OCI-LY7 (cell line): ENCODE data around the gene TGM1. TPM values are rescaled to one million over a fixed set of nuclear protein-coding genes. Genes with fewer than 3 reads are reported as not detected.

Source experiments
- small RNA-seq: library from RNA; depleted of rRNA; stranded (forward); fragments of <200 nt; gene quantifications from one replicate; pipeline ENCODE3, GENCODE V24; 2014
- total RNA-seq, 2 experiments: library from RNA; depleted of rRNA in 1 of 2; stranded (reverse); fragments of >200 nt in 1 of 2; shearing (Covaris generic) in 1 of 2; gene quantifications; 2 replicates each; pipeline ENCODE4 v1.2.3, GENCODE V29; 2014 to 2022

The TGM1 gene
- total RNA-seq, 2 experiments from 2014 or later, result 5.2 to 5.4 TPM

Small RNAs within 50 kb of the gene (small RNA-seq; reads per million reads assigned to genes)
- not detected for gene CHMP4A
- not detected for gene MDP1

Other genes with a start within 250 kb of the TGM1 start
Only the 30 nearest of the 34 such genes appear.
- 33.7 and 43.6 TPM in 2 replicates for gene PCK2, start 168.9 kb downstream of the TGM1 start, total RNA-seq (2014; rRNA removed; shearing (Covaris generic))
- gene PCK2, start 168.9 kb downstream of the TGM1 start, total RNA-seq (2022), result 130 TPM in 2 replicates
- gene DCAF11, start 148.4 kb downstream of the TGM1 start, total RNA-seq (2014; rRNA removed; shearing (Covaris generic)), result 75.5 and 79.2 TPM in 2 replicates
- 63.6 and 77.3 TPM in 2 replicates for gene DCAF11, start 148.4 kb downstream of the TGM1 start, total RNA-seq (2022)
- 3.1 and 4.6 TPM in 2 replicates for gene NRL, start 148.2 kb downstream of the TGM1 start, total RNA-seq (2014; rRNA removed; shearing (Covaris generic))
- gene NRL, start 148.2 kb downstream of the TGM1 start, total RNA-seq (2022), result 7.5 and 8.1 TPM in 2 replicates
- 0.28 TPM in 2 replicates for gene FITM1, start 132.5 kb downstream of the TGM1 start, total RNA-seq (2014; rRNA removed; shearing (Covaris generic))
- gene FITM1, start 132.5 kb downstream of the TGM1 start, total RNA-seq (2022), result 0.97 and 1.4 TPM in 2 replicates
- 187 and 213 TPM in 2 replicates for gene PSME1, start 127.0 kb downstream of the TGM1 start, total RNA-seq (2014; rRNA removed; shearing (Covaris generic))
- 146 and 149 TPM in 2 replicates for gene PSME1, start 127.0 kb downstream of the TGM1 start, total RNA-seq (2022)
- 73.2 and 74.8 TPM in 2 replicates for gene EMC9, start 121.6 kb downstream of the TGM1 start, total RNA-seq (2014; rRNA removed; shearing (Covaris generic))
- 72.0 and 72.9 TPM in 2 replicates for gene EMC9, start 121.6 kb downstream of the TGM1 start, total RNA-seq (2022)
- 254 and 290 TPM in 2 replicates for gene PSME2, start 116.6 kb downstream of the TGM1 start, total RNA-seq (2014; rRNA removed; shearing (Covaris generic))
- 176 and 188 TPM in 2 replicates for gene PSME2, start 116.6 kb downstream of the TGM1 start, total RNA-seq (2022)
- gene RNF31, start 115.7 kb downstream of the TGM1 start, total RNA-seq (2014; rRNA removed; shearing (Covaris generic)), result 37.8 and 66.1 TPM in 2 replicates
- 57.8 and 58.1 TPM in 2 replicates for gene RNF31, start 115.7 kb downstream of the TGM1 start, total RNA-seq (2022)
- gene IRF9, start 101.9 kb downstream of the TGM1 start, total RNA-seq (2014; rRNA removed; shearing (Covaris generic)), result 35.1 and 40.7 TPM in 2 replicates
- 36.2 and 39.1 TPM in 2 replicates for gene IRF9, start 101.9 kb downstream of the TGM1 start, total RNA-seq (2022)
- gene REC8, start 91.1 kb downstream of the TGM1 start, total RNA-seq (2014; rRNA removed; shearing (Covaris generic)), result 4.3 and 9.8 TPM in 2 replicates
- 12.6 and 14.2 TPM in 2 replicates for gene REC8, start 91.1 kb downstream of the TGM1 start, total RNA-seq (2022)
- 48.4 and 59.2 TPM in 2 replicates for gene IPO4, start 74.4 kb downstream of the TGM1 start, total RNA-seq (2014; rRNA removed; shearing (Covaris generic))
- gene IPO4, start 74.4 kb downstream of the TGM1 start, total RNA-seq (2022), result 49.3 and 53.1 TPM in 2 replicates
- gene TM9SF1, start 67.7 kb downstream of the TGM1 start, total RNA-seq (2014; rRNA removed; shearing (Covaris generic)), result 23.4 and 31.3 TPM in 2 replicates
- gene TM9SF1, start 67.7 kb downstream of the TGM1 start, total RNA-seq (2022), result 23.1 and 27.8 TPM in 2 replicates
- gene TSSK4, start 57.5 kb downstream of the TGM1 start, total RNA-seq (2014; rRNA removed; shearing (Covaris generic)), result not detected in 2 replicates
- 1.1 and 1.5 TPM in 2 replicates for gene TSSK4, start 57.5 kb downstream of the TGM1 start, total RNA-seq (2022)
- 48.5 and 65.7 TPM in 2 replicates for gene CHMP4A, start 49.7 kb downstream of the TGM1 start, total RNA-seq (2014; rRNA removed; shearing (Covaris generic))
- gene CHMP4A, start 49.7 kb downstream of the TGM1 start, total RNA-seq (2022), result 67.6 and 72.9 TPM in 2 replicates
- 21.5 and 23.2 TPM in 2 replicates for gene MDP1, start 47.1 kb downstream of the TGM1 start, total RNA-seq (2014; rRNA removed; shearing (Covaris generic))
- 26.6 and 30.9 TPM in 2 replicates for gene MDP1, start 47.1 kb downstream of the TGM1 start, total RNA-seq (2022)
- 167 and 285 TPM in 2 replicates for gene NEDD8, start 30.8 kb downstream of the TGM1 start, total RNA-seq (2014; rRNA removed; shearing (Covaris generic))
- gene NEDD8, start 30.8 kb downstream of the TGM1 start, total RNA-seq (2022), result 174 and 182 TPM in 2 replicates
- gene GMPR2, start 30.2 kb downstream of the TGM1 start, total RNA-seq (2014; rRNA removed; shearing (Covaris generic)), result 39.4 and 51.4 TPM in 2 replicates
- 61.4 and 62.3 TPM in 2 replicates for gene GMPR2, start 30.2 kb downstream of the TGM1 start, total RNA-seq (2022)
- 63.9 and 70.1 TPM in 2 replicates for gene TINF2, start 20.6 kb downstream of the TGM1 start, total RNA-seq (2014; rRNA removed; shearing (Covaris generic))
- gene TINF2, start 20.6 kb downstream of the TGM1 start, total RNA-seq (2022), result 76.1 and 77.5 TPM in 2 replicates
- gene RABGGTA, start 8.4 kb upstream of the TGM1 start, total RNA-seq (2014; rRNA removed; shearing (Covaris generic)), result 16.7 and 24.3 TPM in 2 replicates
- 27.3 and 29.7 TPM in 2 replicates for gene RABGGTA, start 8.4 kb upstream of the TGM1 start, total RNA-seq (2022)
- 21.0 and 27.4 TPM in 2 replicates for gene DHRS1, start 36.6 kb upstream of the TGM1 start, total RNA-seq (2014; rRNA removed; shearing (Covaris generic))
- 34.9 and 35.6 TPM in 2 replicates for gene DHRS1, start 36.6 kb upstream of the TGM1 start, total RNA-seq (2022)
- 30.6 and 33.2 TPM in 2 replicates for gene NOP9, start 36.7 kb upstream of the TGM1 start, total RNA-seq (2014; rRNA removed; shearing (Covaris generic))
- 44.0 and 52.6 TPM in 2 replicates for gene NOP9, start 36.7 kb upstream of the TGM1 start, total RNA-seq (2022)
- not detected in 2 replicates for gene CIDEB, start 44.8 kb upstream of the TGM1 start, total RNA-seq (2014; rRNA removed; shearing (Covaris generic))
- 1.6 and 3.2 TPM in 2 replicates for gene CIDEB, start 44.8 kb upstream of the TGM1 start, total RNA-seq (2022)
- gene LTB4R2, start 47.0 kb upstream of the TGM1 start, total RNA-seq (2014; rRNA removed; shearing (Covaris generic)), result 15.7 and 18.2 TPM in 2 replicates
- 37.6 TPM in 2 replicates for gene LTB4R2, start 47.0 kb upstream of the TGM1 start, total RNA-seq (2022)
- 15.8 and 17.9 TPM in 2 replicates for gene LTB4R, start 48.3 kb upstream of the TGM1 start, total RNA-seq (2014; rRNA removed; shearing (Covaris generic))
- gene LTB4R, start 48.3 kb upstream of the TGM1 start, total RNA-seq (2022), result 28.3 and 30.5 TPM in 2 replicates
- 0.26 and 2.0 TPM in 2 replicates for gene ADCY4, start 71.9 kb upstream of the TGM1 start, total RNA-seq (2014; rRNA removed; shearing (Covaris generic))
- gene ADCY4, start 71.9 kb upstream of the TGM1 start, total RNA-seq (2022), result 3.4 and 6.0 TPM in 2 replicates
- 8.1 and 13.8 TPM in 2 replicates for gene RIPK3, start 76.8 kb upstream of the TGM1 start, total RNA-seq (2014; rRNA removed; shearing (Covaris generic))
- gene RIPK3, start 76.8 kb upstream of the TGM1 start, total RNA-seq (2022), result 14.5 and 18.8 TPM in 2 replicates
- gene NFATC4, start 105.0 kb upstream of the TGM1 start, total RNA-seq (2014; rRNA removed; shearing (Covaris generic)), result 72.2 and 94.7 TPM in 2 replicates
- 96.6 and 130 TPM in 2 replicates for gene NFATC4, start 105.0 kb upstream of the TGM1 start, total RNA-seq (2022)
- gene NYNRIN, start 135.8 kb upstream of the TGM1 start, total RNA-seq (2014; rRNA removed; shearing (Covaris generic)), result 0.13 TPM in 2 replicates
- gene NYNRIN, start 135.8 kb upstream of the TGM1 start, total RNA-seq (2022), result not detected in 2 replicates
- gene CBLN3, start 166.5 kb upstream of the TGM1 start, total RNA-seq (2014; rRNA removed; shearing (Covaris generic)), result 1.2 and 2.0 TPM in 2 replicates
- gene CBLN3, start 166.5 kb upstream of the TGM1 start, total RNA-seq (2022), result 6.7 and 7.9 TPM in 2 replicates
- 50.8 and 56.1 TPM in 2 replicates for gene KHNYN, start 166.8 kb upstream of the TGM1 start, total RNA-seq (2014; rRNA removed; shearing (Covaris generic))
- gene KHNYN, start 166.8 kb upstream of the TGM1 start, total RNA-seq (2022), result 57.5 and 66.4 TPM in 2 replicates